Vagina (tissue), 2 donors: ENCODE measurements around the gene PLCB1.

Source experiments
- POLR2A ChIP-seq, 2 donors: fragments of 450-650 bp; IDR thresholded peaks; one replicate each; pipeline ENCODE4 v1.6.1; 2017; ENCODE audit warnings: antibody characterized with exemption in 2 of 2, mild to moderate bottlenecking in 2 of 2, moderate library complexity in 2 of 2
- TF ChIP-seq, protein P1 (sequence below), 3 experiments: fragments of 450-650 bp in 2 of 3; fragments of 200-600 bp in 1 of 3; sonication (generic) in 1 of 3; IDR thresholded peaks; one replicate each; pipeline ENCODE4 v1.5.1; 2017 to 2019; ENCODE audit warnings: antibody characterized with exemption in 3 of 3, mild to moderate bottlenecking in 2 of 3, moderate library complexity in 2 of 3

DNA sequence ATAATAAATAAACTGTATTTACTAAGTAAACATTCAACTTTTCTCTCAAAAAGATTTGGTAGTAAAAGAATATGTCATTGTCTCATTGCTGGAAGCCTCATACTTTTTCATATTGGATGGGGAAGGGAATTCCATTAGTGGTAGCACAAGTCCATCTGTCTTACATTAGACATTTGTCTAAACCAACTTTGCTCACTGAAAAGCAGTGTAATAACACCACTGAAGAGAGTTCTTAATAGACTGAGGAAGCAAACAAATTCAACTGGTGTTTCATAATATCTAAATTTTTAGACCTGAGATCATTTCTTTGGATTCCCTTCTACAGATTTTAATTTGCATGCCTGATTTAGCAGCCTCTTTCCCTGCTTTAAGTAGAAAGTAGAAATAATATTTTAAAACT is 62.7 kb downstream of the PLCB1 start:
- TF ChIP-seq, protein P1, sequence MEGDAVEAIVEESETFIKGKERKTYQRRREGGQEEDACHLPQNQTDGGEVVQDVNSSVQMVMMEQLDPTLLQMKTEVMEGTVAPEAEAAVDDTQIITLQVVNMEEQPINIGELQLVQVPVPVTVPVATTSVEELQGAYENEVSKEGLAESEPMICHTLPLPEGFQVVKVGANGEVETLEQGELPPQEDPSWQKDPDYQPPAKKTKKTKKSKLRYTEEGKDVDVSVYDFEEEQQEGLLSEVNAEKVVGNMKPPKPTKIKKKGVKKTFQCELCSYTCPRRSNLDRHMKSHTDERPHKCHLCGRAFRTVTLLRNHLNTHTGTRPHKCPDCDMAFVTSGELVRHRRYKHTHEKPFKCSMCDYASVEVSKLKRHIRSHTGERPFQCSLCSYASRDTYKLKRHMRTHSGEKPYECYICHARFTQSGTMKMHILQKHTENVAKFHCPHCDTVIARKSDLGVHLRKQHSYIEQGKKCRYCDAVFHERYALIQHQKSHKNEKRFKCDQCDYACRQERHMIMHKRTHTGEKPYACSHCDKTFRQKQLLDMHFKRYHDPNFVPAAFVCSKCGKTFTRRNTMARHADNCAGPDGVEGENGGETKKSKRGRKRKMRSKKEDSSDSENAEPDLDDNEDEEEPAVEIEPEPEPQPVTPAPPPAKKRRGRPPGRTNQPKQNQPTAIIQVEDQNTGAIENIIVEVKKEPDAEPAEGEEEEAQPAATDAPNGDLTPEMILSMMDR (IDR thresholded peaks at IDR 0.05), result no peak
- no peak for TF ChIP-seq POLR2A (IDR thresholded peaks at IDR 0.05)
